Activated T-cell treated with anti-CD3 and anti-CD28 coated beads, Interleukin-2, amount 50 U/mL, for 72 hours (primary cell): ENCODE measurements around the gene SELENOV. TPM values are rescaled to one million over a fixed set of nuclear protein-coding genes. Genes with fewer than 3 reads are reported as not detected.
A peak's percentile ranks its signal among the peaks of the same experiment; 100 is the strongest.

Source experiments
- ATAC-seq, 2 donors: fragments of 150-1000 bp; cut with Tn5 transposase; replicated peaks in 1 of 2; 2 replicates each; pipeline ENCODE4 v1.10.0; 2021; ENCODE audit warnings: moderate library complexity in 2 of 2, mild to moderate bottlenecking in 1 of 2
- DNase-seq, 2 donors: peaks; one replicate each; pipeline ENCODE4 v3.0.0; 2021 to 2022; ENCODE audit warnings: mixed read lengths in 1 of 2
- H3K27ac Mint-ChIP-seq: one replicate; pipeline ENCODE4 v1.8.0; 2022; ENCODE audit warnings: mild to moderate bottlenecking, moderate library complexity, mixed read lengths
- H3K27me3 Mint-ChIP-seq: one replicate; pipeline ENCODE4 v1.8.0; 2022; ENCODE audit warnings: low read depth, mixed read lengths
- H3K36me3 Mint-ChIP-seq, 2 donors: one replicate each; pipeline ENCODE4 v1.8.0; 2022; ENCODE audit warnings: mixed read lengths in 2 of 2, mild to moderate bottlenecking in 1 of 2; ENCODE audit not compliant: insufficient read depth in 2 of 2
- H3K4me1 Mint-ChIP-seq: one replicate; pipeline ENCODE4 v1.8.0; 2022; ENCODE audit warnings: low read depth, mixed read lengths
- H3K4me3 Mint-ChIP-seq, 2 donors: one replicate each; pipeline ENCODE4 v1.8.0; 2022; ENCODE audit warnings: mild to moderate bottlenecking in 2 of 2, mixed read lengths in 2 of 2, moderate library complexity in 2 of 2
- H3K9me3 Mint-ChIP-seq, 2 donors: one replicate each; pipeline ENCODE4 v1.8.0; 2022; ENCODE audit warnings: mixed read lengths in 2 of 2
- total RNA-seq, 2 donors: library from RNA; stranded (reverse); gene quantifications; one replicate each; pipeline ENCODE4 v1.2.3, GENCODE V29; 2022

The SELENOV gene
- total RNA-seq, 2 donors from 2014 or later: not detected

DNA sequence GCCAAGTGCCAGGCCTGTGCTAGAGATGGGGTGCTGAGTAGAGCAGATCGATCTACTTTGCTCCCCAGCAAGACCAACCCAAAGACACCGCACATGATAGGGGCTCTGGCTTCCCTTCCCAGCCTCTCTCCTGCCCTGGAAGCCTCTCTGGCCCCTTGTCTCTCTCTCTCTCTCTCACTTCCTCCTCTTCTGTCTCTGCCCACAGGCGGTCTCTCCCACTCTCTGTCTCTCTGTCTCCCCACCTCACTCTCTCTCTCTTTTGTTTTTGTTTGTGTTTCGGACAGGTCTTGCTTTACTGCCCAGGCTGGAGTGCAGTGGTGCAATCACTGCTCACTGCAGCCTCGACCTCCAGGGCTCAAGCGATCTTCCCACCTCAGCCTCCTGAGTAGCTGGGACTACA, 1.3 kb downstream of the SELENOV start:
- ATAC-seq (no peak), DNase-seq (no peak)
- peaks cover 0 to 3% of the 10 kb centered on the region in 2 donors for H3K36me3 Mint-ChIP-seq
- H3K4me3 Mint-ChIP-seq: peak overlapping the region; percentile 35 to 82
- H3K27ac Mint-ChIP-seq: no peak overlapping the region
- H3K27me3 Mint-ChIP-seq: peaks cover 46% of the 10 kb centered on the region
- H3K4me1 Mint-ChIP-seq: peaks cover 14% of the 10 kb centered on the region
- no peaks in the 10 kb centered on the region for H3K9me3 Mint-ChIP-seq

DNA sequence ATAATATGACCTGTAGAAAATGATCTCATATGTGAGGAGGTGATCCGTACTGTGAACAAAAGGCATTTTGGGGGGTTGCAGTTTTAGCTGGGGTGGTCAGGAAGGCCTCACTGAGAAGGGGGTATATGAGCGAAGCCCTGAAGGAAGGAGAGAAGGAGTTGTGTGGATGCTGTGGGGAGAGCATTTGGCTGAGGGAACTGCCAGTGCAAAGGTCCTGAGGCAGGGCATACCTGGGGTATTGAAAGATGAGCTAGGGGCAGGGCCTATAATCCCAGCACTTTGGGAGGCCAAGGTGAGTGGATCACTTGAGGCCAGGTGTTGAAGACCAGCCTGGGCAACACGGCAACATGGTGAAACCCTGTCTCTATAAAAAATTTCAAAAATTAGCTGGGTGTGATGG, 2.5 kb downstream of the SELENOV start:
- Mint-ChIP-seq H3K4me1 (peaks cover 14% of the 10 kb centered on the region), H3K27me3 (peaks cover 46% of the 10 kb centered on the region), H3K9me3 (no peaks in the 10 kb centered on the region), H3K27ac (no peak overlapping the region), H3K36me3 (peaks cover 0 to 3% of the 10 kb centered on the region in 2 donors), H3K4me3 (no peak overlapping the region)
- ATAC-seq (no peak), DNase-seq (no peak)

DNA sequence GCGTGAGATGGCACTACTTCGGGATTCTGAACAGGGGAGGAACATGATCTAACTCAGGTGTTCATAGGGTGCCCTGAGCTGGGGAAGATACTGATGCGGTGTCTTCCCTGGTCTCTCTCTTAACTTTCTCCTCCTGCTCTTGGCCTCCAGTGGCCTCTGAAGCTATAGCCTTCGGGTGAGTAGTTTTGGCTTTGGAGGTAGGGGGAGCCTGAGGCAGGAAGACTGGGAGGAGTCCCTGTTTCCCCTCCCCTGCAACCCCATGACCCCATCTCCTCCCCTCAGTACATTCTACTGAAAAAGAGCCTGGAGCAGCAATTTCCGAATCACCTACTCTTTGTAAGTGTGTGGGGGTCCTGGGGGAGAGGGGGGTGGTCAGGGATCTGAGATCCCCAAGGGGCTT, 3.5 kb downstream of the SELENOV start:
- Mint-ChIP-seq H3K36me3 (peaks cover 0 to 3% of the 10 kb centered on the region in 2 donors), H3K9me3 (no peaks in the 10 kb centered on the region), H3K4me3 (no peak overlapping the region), H3K27ac (no peak overlapping the region), H3K27me3 (peaks cover 46% of the 10 kb centered on the region), H3K4me1 (peaks cover 14% of the 10 kb centered on the region)
- DNase-seq (no peak), ATAC-seq (no peak)

DNA sequence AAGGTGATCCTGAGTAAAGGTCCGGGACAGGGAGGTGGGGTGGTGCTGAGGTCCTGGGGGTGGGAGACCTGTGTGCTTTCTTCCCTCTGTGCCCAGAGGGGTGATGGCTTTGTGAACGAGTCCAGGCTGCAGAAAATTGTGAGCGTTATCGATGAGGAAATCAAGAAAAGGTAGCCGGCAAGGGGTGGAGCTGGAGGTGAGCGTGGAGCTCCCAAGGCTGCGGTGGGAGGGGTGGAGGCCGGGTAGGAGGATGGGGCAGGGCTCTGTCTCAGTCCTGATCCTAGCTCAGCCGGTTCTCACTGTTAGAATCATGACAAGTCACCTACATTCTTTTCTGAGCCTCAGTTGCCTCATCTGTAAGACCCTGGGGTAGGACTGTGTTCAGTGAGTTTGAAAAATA, 4.0 kb downstream of the SELENOV start:
- no peak overlapping the region for H3K4me3 Mint-ChIP-seq
- H3K9me3 Mint-ChIP-seq: no peaks in the 10 kb centered on the region
- H3K36me3 Mint-ChIP-seq: peaks cover 0 to 3% of the 10 kb centered on the region in 2 donors
- no peak for ATAC-seq
- no peak overlapping the region for H3K27ac Mint-ChIP-seq
- no peak for DNase-seq
- H3K27me3 Mint-ChIP-seq: peaks cover 41% of the 10 kb centered on the region
- H3K4me1 Mint-ChIP-seq: peaks cover 14% of the 10 kb centered on the region

DNA sequence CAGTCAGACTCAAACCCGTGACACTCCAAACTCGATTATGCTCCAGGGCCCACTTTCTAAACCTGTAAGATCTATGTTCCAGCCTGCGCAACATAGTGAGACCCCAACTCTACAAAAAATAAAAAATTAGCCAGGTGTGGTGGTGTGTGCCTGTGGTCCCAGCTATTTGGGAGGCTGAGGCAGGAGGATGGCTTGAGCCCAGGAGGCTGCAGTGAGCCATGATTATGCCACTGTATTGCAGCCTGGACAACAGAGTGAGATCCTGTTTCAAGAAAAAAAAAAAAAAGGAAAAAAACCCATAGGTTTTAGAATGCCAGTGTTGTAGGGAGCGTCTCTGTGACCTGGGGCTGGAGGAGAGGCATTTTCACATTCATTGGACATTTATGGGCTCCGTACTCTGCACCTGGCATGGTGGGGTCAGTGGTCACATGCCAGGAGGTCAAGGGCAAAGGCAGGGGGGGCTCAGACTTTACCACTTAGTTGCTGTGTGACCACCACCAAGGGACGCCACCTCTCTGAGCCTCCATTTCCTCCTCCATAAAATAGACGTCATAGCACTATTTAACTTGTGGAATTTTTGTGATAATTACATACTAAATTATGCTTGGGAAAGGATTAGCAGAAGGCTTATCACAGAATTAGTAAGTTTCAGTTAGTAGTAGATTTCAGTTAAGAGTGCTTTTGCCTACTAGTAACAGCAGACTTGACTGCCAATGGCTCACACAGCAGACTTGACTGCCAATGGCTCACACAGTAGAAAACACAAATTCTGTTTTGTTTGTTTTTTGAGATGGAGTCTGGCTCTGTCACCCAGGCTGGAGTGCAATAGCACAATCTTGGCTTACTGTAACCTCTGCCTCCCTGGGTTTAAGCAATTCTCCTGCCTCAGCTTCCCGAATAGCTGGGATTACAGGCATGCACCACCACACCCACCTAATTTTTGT, 5.9 kb downstream of the SELENOV start:
- no peak for DNase-seq
- no peak overlapping the region for H3K4me3 Mint-ChIP-seq
- H3K27me3 Mint-ChIP-seq: peaks cover 24% of the 10 kb centered on the region
- H3K4me1 Mint-ChIP-seq: peaks cover 11% of the 10 kb centered on the region
- no peaks in the 10 kb centered on the region for H3K9me3 Mint-ChIP-seq
- peaks cover 1 to 3% of the 10 kb centered on the region in 2 donors for H3K36me3 Mint-ChIP-seq
- H3K27ac Mint-ChIP-seq: no peak overlapping the region
- no peak for ATAC-seq

DNA sequence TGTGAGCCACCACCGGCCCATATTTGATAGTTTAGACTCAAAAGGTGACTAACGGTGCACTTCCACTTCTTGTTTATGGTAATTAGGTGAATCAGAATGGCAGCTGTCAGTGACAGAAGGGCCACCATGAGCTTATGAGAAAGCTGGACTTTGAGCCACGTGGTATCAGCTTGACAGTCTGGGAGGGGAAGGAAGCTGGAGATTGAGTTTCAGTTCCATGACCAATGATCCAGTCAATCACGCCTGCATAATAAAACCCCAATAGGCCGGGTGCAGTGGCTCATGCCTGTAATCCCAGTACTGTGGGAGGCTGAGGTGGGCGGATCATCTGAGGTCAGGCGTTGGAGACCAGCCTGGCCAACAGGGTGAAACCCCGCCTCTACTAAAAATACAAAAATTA, 9.6 kb downstream of the SELENOV start:
- ATAC-seq (no peak), DNase-seq (no peak)
- Mint-ChIP-seq H3K27ac (no peak overlapping the region), H3K36me3 (peaks cover 0 to 8% of the 10 kb centered on the region in 2 donors), H3K27me3 (no peaks in the 10 kb centered on the region), H3K9me3 (no peaks in the 10 kb centered on the region), H3K4me3 (no peak overlapping the region), H3K4me1 (peaks cover 10% of the 10 kb centered on the region)

DNA sequence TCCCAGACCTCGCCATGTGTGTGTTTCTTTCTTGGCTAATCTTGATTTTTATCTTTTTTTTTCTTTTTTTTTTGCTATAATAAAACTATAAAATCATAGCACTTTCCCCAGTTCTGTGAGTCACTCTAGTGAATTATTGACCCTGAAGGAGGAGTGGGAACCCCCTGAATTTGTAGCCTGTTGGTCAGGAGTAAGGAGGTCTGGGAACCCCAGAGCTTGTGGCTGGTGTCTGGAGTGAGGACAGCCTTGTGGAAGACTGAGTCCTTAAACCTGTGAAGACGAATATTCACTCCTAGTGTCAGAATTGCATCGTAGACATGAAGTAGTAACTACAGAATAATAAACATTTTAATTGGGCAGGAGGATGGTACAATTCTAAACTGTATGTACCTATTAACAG, 10.3 kb downstream of the SELENOV start:
- H3K36me3 Mint-ChIP-seq: peaks cover 0 to 8% of the 10 kb centered on the region in 2 donors
- no peak overlapping the region for H3K4me3 Mint-ChIP-seq
- DNase-seq (no peak), ATAC-seq (no peak)
- no peaks in the 10 kb centered on the region for H3K9me3 Mint-ChIP-seq
- H3K27ac Mint-ChIP-seq: no peak overlapping the region
- H3K4me1 Mint-ChIP-seq: peaks cover 13% of the 10 kb centered on the region
- no peaks in the 10 kb centered on the region for H3K27me3 Mint-ChIP-seq

DNA sequence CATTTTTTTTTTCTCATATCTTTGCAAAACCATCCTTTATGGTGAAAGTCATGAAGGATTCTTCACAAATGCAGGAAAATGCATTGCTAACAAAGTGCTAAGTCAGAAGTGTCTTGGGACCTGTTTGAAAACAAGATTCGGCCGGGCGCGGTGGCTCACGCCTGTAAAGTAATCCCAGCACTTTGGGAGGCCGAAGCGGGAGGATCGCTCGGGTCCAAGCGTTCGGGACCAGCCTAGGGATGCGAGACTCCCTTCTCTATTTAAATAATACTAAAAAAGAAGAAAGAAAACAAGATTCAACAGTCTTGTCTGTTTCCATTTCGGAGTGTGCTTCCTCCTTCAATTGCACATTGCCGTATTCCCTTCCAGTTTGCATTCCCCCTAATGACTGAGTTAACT, 16.9 kb downstream of the SELENOV start:
- H3K4me3 Mint-ChIP-seq: peak overlapping the region; percentile 91 to 93
- peaks cover 36% of the 10 kb centered on the region for H3K4me1 Mint-ChIP-seq
- H3K9me3 Mint-ChIP-seq: no peaks in the 10 kb centered on the region

DNA sequence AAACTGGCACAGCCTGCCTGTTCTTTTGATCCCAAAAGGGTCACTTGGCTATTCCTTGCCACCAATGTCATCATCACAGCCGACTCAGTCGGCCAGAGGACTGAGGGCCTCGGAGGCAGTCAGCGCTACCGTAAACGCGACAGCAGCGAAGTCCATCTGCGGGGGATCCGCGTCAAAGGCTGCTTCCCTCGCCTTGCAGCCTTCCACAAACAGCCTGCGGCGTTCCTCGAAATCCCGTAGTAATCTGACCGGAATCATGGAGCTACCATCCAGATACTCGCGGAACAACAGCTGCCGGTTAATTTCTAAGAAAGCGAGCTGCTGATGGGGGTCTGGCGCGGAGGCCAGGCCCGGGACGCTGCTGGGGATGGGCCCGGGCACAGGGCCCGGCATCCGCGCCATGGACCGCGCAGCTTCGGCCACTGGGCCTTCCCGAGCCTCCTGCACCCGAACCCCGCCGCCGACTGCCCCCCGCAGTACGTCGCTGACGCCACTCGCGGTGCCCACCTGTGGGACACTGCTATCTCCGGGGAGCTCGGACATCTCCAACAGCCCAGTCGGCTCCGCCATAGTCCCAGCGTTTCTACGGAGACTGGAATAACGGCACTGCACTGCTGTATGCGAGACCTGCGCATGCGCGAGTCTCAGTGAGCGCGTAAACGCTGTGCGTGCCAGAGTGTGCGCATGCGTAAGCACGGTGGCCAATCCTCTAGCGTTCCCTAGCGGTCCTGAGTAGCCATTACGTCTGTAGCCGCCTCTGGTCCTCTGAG, 17.5 kb downstream of the SELENOV start, which contains the start of gene EID2B:
Gene EID2B (minus strand): TSS at position 620 of the 770 bp plus-strand sequence. CDS start 50 bp downstream, at position 570.
- peaks cover 42% of the 10 kb centered on the region for H3K4me1 Mint-ChIP-seq
- no peaks in the 10 kb centered on the region for H3K27me3 Mint-ChIP-seq
- peak; percentile 85 to 94 for ATAC-seq

More for the DNA sequence above, 16.9 kb downstream of the SELENOV start:
- ATAC-seq (no peak), DNase-seq (no peak)
- Mint-ChIP-seq H3K36me3 (peaks cover 0 to 6% of the 10 kb centered on the region in 2 donors), H3K27me3 (no peaks in the 10 kb centered on the region), H3K27ac (peak overlapping the region; percentile 79)

DNA sequence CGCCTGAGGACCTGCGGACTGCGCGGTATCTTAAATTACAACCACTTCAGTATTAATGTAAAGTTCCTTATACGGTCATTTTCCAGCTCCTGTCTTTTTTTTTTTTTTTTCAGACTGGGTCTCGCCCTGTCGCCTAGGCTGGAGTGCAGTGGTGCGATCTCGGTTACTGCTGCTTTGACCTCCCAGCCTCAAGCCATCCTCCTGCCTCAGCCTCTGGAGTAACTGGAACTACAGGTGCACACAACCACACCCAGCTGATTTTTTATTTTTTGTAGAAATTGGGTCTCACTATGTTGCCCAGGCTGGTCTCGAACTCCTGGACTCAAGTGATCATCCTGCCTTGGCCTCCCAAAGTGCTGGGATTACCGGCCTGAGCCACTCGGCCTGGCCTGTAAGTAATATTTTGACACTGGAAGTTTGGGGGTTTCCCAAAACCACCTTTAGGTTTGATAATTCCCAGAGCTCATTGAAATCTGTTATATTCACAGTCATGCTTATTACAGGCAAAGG, 18.1 kb downstream of the SELENOV start:
- H3K27me3 Mint-ChIP-seq: no peaks in the 10 kb centered on the region
- no peaks in the 10 kb centered on the region for H3K9me3 Mint-ChIP-seq
- H3K4me3 Mint-ChIP-seq: peak overlapping the region; percentile 58 to 91
- DNase-seq (no peak), ATAC-seq (peak; percentile 34 to 39)
- peaks cover 0 to 8% of the 10 kb centered on the region in 2 donors for H3K36me3 Mint-ChIP-seq
- peak overlapping the region; percentile 95 for H3K27ac Mint-ChIP-seq
- H3K4me1 Mint-ChIP-seq: peaks cover 48% of the 10 kb centered on the region

More for the DNA sequence above, 17.5 kb downstream of the SELENOV start, which contains the start of gene EID2B:
- H3K4me3 Mint-ChIP-seq: peak within 1 kb of the TSS; percentile 91 to 93
- peaks cover 0 to 6% of the 10 kb centered on the region in 2 donors for H3K36me3 Mint-ChIP-seq
- H3K9me3 Mint-ChIP-seq: no peaks in the 10 kb centered on the region
- peak; percentile 92 to 95 for DNase-seq
- H3K27ac Mint-ChIP-seq: peak within 1 kb of the TSS; percentile 95

DNA sequence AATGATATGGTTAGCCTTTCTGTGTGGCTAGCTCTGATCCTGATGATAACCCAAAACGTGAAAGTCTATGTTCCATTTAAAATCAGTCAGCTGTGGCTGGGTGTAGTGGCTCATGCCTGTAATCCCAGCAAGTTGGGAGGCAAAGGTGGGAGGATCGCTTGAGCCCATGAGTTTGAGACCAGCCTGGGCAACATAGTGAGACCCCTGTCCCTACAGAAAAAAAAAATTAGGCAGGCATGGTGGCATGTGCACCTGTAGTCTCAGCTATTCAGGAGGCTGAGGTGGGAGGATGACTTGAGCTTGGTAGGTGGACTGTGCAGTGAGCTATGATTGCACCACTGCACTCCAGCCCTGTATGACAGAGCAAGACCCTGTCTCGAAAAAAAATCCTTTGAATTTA, 18.9 kb downstream of the SELENOV start:
- Mint-ChIP-seq H3K4me1 (peaks cover 51% of the 10 kb centered on the region), H3K27ac (no peak overlapping the region), H3K4me3 (no peak overlapping the region), H3K9me3 (no peaks in the 10 kb centered on the region), H3K27me3 (no peaks in the 10 kb centered on the region), H3K36me3 (peaks cover 0 to 4% of the 10 kb centered on the region in 2 donors)
- no peak for DNase-seq
- no peak for ATAC-seq

DNA sequence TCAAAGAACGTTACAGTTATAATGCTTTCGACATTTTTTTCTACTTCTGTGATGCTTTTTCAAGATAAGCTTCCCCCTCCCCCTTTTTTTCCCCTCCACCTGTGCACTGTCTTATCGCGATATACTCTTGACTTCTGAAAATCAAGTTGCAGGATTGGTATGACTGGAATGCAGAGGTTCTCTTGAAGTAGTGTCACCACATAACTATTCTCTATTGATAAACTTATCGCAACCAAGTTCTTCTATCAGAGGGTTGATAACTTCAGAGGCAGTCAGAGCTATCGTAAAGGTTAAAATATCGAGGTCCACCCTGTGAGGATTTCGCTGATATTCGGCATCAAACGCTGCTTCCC, 24.2 kb downstream of the SELENOV start:
- peak overlapping the region; percentile 88 to 95 for H3K4me3 Mint-ChIP-seq
- no peaks in the 10 kb centered on the region for H3K9me3 Mint-ChIP-seq
- peak; percentile 34 to 42 for ATAC-seq
- H3K36me3 Mint-ChIP-seq: peaks cover 0 to 4% of the 10 kb centered on the region in 2 donors
- no peak for DNase-seq
- H3K27me3 Mint-ChIP-seq: no peaks in the 10 kb centered on the region
- H3K27ac Mint-ChIP-seq: peak overlapping the region; percentile 93
- H3K4me1 Mint-ChIP-seq: peaks cover 68% of the 10 kb centered on the region
